ENCODE measurements around the gene SLC22A23.

The SLC22A23 gene

DNA sequence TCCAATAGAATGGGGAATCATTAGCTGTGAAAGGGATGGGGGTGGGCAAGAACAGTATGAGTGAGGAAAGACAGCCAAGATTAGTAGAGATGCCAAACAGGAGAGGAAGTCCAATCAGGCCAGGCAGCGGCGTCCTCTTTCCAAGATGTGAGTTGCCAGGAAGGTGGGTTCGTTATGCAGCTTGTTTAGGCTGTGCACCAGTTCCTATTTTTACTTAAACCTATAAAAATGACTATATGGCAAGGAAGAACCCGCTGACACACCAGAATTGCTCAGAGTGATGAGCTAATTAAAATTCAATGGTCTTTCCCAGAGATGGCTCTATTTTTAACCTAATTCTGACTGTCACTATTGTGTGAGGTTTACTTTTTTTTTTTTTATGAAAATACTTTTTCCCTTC lies 88.2 kb downstream of the SLC22A23 start:
- DNase-seq, result no peak

DNA sequence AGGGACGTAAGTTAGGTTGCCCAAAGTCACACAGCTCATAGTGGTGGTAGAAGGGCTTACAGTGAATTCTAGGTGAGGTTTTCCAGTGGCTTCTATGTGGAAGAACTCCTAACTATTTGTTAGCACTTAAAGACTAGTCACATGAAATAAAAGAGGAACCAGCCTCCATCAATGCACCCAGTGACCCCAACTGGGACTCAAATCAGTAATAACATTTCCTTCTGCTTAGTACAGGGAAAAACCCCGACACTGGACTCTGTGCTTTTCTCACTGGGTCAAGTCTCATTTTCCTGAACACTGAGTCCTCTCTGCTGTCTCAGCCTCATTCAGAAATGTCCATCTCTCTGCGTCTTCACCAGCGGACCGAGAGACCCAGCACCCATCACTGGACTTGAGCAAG lies 89.2 kb downstream of the SLC22A23 start:
- no peak for DNase-seq

DNA sequence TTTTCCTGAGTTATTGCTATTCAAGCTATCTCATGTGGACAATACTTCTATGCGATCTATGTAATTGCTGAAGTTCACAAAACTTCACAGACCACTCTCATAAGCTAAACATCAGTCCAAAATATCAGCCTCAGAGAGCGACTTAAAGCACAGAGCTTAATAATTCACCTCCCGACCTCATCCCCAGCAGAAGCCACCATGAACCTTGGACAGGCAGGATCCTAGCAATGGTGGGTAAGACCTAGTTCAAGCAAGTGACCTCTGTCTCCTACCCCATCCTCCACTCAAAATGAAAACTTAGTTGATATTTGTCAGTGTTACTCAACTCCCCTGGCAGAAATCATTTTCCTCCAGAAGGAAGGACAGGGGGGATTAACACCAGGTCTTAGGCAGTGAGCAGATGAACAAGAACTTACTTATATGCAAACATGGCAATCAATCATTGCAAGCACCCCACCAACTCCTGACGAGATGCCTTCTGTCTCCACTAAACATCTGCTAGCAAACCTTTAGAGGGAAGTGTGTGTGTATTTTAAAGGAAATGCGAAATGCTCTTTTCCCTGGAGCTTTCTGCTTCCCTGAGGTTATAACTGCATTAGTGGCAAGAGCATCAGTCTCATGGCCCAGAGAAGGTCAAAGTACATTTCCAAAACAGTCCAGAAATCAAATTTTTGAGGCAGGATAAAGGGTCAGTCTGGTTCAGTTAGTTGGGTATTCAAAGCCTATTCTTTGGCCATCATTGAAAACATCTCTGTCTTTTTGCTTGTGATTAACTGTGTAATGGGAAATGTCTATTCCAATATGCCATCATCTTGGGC lies 90.0 kb downstream of the SLC22A23 start:
- DNase-seq, result no peak

DNA sequence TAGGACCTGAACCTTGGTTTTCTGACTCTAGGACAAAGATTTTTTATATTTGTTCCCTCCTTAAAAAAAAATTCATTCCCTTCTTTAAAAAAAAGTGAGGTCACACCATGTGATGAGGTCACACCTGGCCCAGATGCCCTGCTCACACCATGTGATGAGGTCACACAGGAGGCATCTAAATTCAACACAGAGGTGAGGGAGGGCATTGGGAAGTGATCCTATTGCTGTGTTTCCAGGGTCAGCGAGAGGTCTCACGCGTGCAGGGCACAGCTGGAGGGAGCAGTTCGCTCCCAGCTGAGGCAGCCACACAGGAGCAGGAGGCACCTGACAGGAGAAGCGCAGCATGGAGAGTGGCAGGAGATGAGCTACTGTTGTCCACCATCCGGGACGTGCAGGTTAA lies 92.5 kb downstream of the SLC22A23 start:
- no peak for DNase-seq

DNA sequence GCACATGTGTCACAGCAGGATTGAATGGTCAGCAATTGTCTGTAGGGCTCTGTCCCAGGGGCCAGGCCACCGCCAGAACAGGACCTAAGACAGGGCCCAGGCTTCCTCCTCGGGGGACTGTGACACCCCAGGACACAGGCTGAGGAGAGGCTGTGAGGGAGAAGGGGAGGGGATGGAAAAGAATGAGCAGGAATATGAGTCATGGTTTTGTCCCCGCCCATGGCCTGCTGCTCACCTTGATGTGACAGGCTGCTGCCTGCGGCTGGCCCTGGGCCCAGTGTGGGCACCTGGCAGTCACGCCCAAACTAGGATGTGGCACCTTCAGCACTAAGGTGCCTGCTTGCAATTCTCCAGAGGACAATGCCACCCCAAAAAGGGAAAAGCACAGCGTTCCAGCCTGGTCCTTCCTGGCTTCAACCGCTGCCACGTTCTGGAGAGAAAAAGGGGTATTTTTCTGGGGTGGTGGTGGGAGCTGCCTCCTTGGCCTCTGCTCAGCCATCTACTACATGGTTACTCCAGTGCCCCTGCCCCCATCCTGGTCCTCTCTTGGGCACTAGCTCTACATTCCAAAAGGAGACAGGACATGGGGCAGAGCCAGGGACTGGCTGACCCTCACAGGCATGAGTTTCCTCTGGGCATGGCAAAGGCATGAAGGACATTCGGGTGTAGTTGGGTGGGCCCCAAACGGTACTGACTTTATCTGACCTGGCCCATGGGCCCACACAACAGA lies 93.4 kb downstream of the SLC22A23 start:
- no peak for DNase-seq

DNA sequence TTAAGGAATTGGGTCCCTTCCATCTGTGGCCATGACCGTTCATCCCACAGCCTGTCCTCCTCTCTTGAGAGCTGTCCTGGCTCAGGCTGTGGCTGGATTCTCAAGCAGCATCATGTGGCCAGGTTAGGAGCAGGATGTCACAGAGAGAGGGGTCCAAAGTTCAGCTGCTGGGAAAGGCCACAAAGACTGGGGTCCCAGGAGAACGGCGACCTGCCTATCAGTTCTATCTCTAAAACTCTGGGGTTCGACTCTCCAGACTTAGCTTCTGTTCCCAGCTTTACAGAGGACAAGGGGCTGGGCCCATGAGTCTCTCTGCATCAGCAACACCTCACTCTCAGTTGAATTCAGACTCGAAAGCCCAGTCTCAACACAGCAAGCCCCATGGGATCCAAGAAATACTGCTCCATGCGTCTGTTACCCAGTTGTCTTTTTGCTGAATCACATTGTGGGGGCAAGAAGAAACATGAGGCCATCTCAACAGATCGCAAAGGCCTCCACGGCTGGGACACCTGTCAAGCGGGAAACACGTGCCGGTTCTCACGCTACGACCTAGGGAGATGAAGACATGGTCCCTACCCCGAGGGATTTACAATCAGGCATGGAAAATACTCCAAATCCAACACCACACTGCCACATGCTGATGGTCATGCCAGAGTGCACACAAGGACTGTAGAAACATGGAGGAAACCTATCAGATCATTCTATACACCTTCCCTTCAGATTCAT lies 95.4 kb downstream of the SLC22A23 start:
- DNase-seq, result no peak

DNA sequence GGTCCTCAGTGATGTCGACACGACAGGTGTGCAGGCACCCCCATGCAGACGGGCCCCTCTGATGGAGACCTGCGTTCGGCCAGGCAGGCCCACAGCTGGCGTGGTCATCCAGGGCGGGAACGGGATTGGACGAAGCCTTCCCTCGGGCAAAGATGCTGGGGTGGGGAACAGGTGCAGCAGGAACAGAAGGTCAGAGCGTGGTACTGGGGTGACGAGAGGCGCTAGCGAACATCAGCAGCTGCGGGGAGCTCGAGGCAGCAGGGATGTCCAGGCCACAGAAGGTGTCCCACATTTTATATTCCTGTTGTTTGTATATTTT lies 96.2 kb downstream of the SLC22A23 start:
- no peak for DNase-seq

DNA sequence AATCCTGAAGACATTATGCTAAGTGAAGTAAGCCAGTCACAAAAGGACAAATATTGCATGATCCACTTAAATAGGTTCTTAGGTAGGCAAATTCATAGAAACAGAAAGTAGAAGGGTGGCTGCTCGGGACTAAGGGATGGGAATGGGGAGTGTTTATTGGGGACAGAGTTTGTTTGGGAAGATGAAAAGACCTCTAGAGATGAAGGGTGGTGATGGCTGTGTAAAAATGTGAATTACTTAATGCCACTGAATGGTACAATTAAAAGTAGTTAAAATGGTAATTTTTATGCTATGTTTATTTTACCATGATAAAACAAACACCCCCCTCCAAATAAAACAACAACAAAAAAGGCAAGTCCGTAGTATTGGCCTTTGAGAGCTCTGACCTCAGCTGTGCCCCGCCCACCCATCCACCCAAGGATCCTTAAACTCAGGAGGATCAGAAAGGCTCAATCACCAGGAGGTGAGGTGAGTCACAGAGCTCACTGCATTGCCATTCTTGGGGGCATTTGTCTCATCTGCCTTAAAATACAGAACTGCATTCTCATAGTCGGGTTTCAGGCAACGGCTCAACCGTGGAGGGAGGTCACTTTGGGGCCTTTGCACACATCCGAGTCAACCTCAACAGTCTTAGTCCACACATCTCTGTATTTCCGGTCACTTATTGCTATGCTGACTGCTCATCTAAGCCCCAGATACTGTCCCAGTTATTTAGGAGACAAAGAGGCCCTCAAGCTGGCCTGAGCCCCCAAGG lies 96.7 kb downstream of the SLC22A23 start:
- no peak for DNase-seq

DNA sequence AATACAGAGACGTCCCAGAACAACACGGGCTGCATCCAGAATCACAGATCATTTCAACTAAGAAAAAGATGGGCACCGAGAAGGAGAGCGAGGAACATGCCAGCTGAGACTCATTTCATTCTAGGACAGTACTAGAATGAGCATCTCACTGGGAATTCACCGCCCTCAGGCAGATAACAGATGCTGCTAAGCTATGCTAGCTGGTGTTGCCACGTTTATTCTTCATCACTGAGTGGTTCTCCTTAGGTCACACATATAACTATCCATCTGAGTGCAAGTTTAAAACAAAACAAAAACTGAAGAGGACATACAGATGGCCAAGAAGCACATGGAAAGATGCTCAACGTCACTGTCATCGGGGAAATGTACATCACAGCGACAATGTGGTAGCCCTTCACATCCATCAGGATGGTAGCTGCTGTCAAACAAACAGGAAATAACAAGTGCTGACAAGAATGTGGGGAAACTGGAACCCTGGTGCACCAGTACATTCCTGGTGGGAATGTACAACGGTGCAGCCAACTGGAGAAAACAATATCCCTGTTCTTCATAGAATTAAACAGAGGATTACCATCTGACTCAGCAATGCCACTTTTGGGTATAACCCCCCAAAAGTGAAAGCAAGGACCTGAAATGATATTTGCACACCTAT lies 97.6 kb downstream of the SLC22A23 start:
- no peak for DNase-seq

DNA sequence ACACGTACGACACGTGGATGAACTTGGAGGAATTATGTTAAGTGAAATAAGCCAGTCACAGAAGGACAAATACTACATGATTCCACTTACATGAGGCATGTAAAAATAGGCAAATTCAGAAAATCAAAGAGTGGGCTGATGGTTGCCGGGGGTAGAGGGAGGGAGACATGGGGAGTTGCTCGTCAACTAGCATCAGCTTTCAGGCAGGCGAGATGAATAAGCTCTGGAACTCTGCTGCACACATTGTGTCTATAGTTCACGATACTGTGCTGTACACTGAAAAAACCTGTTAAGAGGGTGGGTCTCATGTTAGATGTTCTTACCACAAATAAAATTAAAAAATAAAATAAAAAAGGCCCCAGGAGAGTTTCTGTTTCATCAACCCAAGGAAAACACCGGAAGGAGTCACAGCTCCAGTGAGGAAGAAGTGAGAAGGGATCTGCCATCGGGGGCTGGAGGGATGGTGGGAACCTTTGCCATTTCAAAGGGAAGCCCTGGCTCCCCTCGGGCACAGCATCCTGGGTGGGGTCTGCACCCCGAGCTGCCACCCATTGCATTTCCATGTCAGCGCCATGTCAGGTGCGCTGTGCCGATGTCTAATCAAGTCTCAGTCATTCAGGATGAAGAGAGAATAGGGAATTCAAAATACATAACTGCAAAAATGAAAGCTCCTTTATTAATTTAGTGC lies 98.3 kb downstream of the SLC22A23 start:
- DNase-seq, result no peak

DNA sequence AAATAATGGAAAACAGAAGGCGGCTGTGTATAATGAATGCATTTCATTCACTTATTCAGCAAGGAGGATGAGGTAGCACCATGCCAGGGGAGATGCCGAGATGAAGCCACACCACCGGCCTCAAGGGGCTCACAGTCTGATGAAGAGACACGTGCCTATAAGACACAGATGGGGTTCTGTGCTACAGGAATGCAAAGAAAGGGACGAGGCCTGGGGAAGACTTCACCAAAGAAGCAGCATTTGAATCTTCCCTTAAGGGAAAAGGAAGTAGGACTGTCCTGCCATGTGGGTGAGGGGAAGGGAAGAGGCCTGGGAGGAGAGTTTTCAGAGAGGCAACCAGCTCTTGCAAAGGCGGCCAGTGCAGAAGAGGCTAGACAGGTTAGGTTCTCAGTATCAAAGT lies 99.2 kb downstream of the SLC22A23 start:
- no peak for DNase-seq

DNA sequence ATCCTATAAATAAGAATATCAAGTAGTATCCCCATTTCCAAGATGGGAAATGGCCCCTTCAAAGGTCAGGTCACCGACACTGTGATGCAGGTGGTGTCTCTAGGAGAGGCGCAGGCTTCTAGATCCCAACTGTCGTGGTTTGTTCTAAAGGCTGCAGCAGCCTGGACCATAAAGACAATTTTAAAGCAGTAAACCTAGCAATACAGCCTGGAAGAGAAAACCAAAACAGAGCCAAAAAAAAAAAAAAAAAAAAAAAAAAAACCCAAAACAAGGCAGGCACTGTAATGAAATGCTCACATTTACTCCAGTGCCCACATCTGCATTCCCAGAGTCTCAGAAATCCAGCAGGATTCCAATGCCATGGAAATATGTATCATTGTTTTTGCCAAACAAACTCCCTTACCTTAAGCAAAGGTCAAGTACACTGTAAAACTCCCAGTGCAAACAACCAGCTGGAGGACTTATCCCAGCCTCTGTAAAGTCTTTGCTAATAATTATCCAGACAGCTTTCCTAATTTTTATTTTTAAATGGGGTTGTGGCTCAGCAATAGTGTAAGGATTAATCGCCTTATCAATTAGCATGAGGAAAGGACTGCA lies 99.9 kb downstream of the SLC22A23 start:
- no peak for DNase-seq

DNA sequence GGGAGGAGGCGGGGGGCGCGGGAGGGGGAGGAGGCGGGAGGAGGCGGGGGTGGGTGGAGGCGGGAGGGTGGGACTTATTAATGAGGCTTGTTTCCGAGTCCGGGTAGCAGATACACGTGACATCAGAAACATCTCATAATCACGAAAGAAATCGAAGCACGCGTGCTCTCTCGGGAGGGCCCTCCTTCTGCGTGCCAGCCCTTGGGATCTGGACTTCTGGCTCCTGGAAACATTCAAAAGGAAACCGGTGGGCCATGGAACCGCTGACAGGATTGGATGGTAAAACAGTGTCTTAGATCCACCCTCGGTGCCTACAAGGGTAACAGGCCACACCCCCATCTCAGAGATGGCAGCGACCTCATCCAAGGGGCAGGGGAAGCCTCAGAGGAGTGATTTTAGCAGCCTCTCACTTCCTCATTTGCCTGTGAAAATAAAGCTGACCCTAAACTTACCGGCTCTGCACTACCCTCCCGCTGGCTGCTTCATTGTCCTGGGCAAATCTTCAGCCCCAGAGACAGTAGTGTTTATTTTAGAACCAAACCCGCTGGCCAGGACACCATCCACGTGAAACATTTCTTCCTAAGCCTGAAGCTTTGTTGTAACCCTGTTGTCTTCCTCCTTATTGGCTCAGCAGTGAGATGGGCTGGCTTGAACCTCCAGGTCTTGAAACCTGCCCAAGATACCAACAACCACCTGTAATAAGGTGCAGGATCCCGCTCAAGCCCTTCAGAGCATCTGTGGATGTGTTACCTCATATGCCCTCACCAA lies 100.6 kb downstream of the SLC22A23 start:
- DNase-seq, result peak; percentile 49

DNA sequence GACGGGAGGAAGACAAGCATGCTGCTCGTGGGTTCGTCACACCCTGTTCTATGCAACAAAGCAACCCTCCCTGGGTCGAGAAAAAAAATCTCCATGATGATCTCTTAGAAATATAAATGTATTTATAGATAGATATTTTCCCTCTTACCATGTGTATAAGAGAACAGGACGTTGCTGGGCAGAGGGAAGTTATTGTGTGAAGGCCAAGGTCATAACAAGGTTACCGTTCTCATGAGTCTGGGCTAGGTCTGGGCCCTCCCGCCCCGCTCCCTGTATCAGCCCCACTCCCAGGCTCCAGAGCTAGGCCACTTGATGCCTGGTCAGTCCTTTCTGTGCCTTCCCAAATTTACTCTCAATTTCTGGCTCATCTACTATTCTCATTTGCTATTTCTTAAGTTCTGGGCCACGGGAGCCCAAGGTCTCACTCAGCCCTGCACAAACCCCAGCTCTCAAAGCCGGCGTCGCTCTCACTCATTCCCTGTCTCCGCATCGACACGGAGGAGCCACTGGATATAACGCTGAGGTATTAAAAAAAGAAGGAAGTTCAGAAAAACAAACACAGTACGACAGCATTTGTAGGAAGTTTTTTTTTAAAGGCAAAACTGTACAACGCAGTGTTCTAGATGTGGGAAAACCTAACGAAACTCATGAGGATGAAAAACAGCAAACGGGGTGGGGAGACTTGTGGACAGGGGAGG lies 101.3 kb downstream of the SLC22A23 start:
- no peak for DNase-seq

DNA sequence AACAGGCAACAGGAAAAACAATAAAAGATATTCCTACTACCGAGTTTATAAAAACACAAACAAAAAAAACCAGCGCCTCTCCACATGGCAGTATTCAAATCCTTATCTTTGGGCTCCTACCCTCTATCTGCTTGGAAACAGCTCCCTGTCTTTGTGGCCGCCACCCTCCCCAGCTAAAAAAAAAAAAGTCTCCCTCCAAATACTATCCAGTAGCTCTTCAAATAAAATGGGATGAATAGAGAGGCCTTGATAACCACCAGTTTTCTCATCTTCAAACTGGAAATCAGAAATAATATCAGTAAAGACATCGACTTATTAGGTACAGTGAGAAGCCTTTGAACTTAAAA lies 101.9 kb downstream of the SLC22A23 start:
- no peak for DNase-seq

DNA sequence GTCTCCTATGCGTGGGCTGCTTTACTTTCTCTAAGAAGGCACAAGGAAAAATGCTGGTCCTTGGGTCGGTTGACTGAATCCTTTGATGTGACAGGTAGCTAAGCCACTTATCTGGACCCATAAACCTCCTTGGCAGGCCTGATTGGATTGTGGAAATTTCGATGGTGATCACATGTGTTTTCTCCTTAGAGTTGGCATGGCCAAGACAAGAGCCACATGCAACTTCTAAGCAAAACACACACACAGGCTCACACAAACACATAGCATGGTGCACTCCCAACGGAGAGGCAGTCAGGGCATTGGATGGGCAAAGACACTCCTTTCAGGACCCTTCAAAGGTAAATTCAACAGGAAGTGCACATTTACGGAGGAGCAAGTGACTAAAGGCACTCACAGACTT lies 102.9 kb downstream of the SLC22A23 start:
- DNase-seq, result no peak

DNA sequence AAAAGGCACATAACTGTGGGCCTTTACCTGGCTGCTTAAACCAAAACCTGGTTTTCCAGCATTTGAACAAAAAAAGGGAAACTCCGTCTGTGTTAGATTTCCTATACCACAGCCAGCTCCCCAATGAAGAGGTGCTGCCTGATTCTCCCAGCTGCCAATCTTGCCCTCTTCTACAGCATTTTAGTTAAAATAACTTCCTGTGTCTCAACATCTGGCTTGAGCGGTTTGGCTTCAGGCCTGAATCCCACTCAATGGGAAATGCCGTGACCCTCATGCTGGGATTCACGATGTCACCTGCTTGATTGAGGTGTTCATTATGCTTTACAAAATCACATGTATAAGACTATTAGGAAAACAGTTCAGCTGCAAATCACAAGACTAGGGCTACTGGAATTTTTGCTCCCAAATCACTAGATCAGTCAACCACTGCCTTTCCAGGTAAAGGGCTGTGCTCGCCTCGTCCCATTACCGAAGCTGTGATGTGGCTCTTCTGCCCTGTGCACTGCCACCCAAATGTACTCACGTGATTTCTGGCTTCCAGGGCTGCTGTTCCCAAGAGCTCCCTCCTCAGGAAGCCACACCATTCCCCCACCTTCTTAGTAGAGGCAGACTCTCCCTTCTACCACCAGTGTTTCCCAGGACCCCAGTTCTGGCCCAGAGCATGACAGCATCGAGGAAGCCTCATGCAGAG lies 103.5 kb downstream of the SLC22A23 start:
- no peak for DNase-seq

DNA sequence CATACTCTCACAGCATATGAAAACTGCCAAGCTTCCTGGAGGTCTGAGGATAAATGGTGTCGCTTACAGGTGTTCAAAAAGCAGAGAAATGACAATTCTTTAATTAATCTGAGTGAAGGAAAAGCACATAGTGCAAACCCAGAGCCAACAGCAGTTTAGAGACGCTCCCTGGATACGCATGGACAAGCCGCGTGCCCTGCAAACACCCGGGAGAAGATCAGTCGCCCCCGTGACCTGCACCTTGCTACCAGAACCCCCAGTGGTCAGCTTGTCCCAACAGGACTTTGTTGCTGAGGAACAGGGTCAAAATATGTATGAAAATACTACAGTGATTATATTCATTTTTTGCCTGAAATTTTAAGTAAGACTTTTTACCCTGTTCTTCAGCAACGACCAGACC lies 104.2 kb downstream of the SLC22A23 start:
- no peak for DNase-seq

DNA sequence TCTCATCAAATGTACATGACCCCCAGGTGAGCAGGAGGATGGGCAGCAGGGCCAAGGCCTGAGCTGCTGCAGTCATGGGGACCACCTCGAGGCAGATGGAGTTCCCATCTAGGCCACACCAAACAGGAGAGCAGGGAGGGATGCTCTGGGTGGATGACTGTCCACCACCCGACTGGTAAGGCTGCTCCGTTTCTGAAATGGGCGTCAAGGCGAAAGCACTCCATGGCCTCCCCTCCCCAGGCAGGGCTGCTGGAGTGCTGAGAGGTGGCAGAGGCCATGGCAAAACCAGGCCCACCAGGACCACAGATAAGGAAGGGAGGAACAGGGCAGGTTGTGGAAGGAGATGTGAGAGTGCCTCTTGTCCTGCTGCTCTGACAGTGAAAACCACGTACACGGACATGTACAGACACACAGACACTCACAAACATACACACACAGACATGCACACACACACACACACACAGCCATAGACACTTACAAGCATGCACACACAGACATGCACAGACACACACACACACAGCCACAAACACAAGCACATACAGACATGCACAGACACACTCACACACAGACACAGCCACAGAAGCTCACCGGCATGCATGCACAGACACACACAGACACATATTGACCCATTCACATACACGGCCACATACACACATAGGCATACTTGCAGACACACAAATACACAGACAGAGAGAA lies 104.9 kb downstream of the SLC22A23 start:
- DNase-seq, result no peak
